ENCODE results near the gene NLRP14. TPM values are rescaled to one million over a fixed set of nuclear protein-coding genes. Genes with fewer than 3 reads are reported as not detected.

Gene NLRP14
- total RNA-seq (2022; extraction: Qiagen RNA extraction; ENCODE audit: low read depth): not detected in 5 replicates

GRCh38 chr11:7020183-7020917 lies at the start of gene NLRP14, which contains the start of gene ZNF214:
TSS of gene NLRP14 (plus strand) at chr11:7020479. CDS start at chr11:7038587, 18,108 bp downstream.
TSS of gene ZNF214 (minus strand) at chr11:7020346. CDS start at chr11:7002835, 17,511 bp downstream.

GRCh38 chr11:7088921-7089320 lies 68.6 kb downstream of the NLRP14 start, which contains the start of gene RBMXL2:
TSS of gene RBMXL2 (plus strand) at chr11:7088998. CDS start at chr11:7089121, 123 bp downstream.

Other genes starting within 250 kb of the NLRP14 start
- gene OR2AG2, start 248.5 kb upstream of the NLRP14 start, total RNA-seq (2022; extraction: Qiagen RNA extraction; ENCODE audit: low read depth): 0.05 to 0.09 TPM (median 0.06 TPM) in 3 of 5 replicates, not detected in the others
- not detected in 5 replicates for gene OR2AG1, start 237.5 kb upstream of the NLRP14 start, total RNA-seq (2022; extraction: Qiagen RNA extraction; ENCODE audit: low read depth)
- gene OR6A2, start 220.8 kb upstream of the NLRP14 start, total RNA-seq (2022; extraction: Qiagen RNA extraction; ENCODE audit: low read depth): not detected in 5 replicates
- gene OR10A5, start 174.8 kb upstream of the NLRP14 start, total RNA-seq (2022; extraction: Qiagen RNA extraction; ENCODE audit: low read depth): not detected in 5 replicates
- gene OR10A2, start 157.4 kb upstream of the NLRP14 start, total RNA-seq (2022; extraction: Qiagen RNA extraction; ENCODE audit: low read depth): not detected in 5 replicates
- not detected in 5 replicates for gene OR10A4, start 143.9 kb upstream of the NLRP14 start, total RNA-seq (2022; extraction: Qiagen RNA extraction; ENCODE audit: low read depth)
- gene OR2D2, start 128.0 kb upstream of the NLRP14 start, total RNA-seq (2022; extraction: Qiagen RNA extraction; ENCODE audit: low read depth): not detected in 5 replicates
- not detected in 5 replicates for gene OR2D3, start 99.5 kb upstream of the NLRP14 start, total RNA-seq (2022; extraction: Qiagen RNA extraction; ENCODE audit: low read depth)
- 1.0 to 1.5 TPM (median 1.3 TPM) in 5 replicates for gene ZNF215, start 94.1 kb upstream of the NLRP14 start, total RNA-seq (2022; extraction: Qiagen RNA extraction; ENCODE audit: low read depth)
- 0.53 to 1.9 TPM (median 0.95 TPM) in 5 replicates for gene ZNF214, start 133 bp upstream of the NLRP14 start, total RNA-seq (2022; extraction: Qiagen RNA extraction; ENCODE audit: low read depth)
- gene RBMXL2, start 68.5 kb downstream of the NLRP14 start, total RNA-seq (2022; extraction: Qiagen RNA extraction; ENCODE audit: low read depth): not detected in 5 replicates
- 0.13 to 0.25 TPM (median 0.17 TPM) in 5 replicates for gene SYT9, start 231.4 kb downstream of the NLRP14 start, total RNA-seq (2022; extraction: Qiagen RNA extraction; ENCODE audit: low read depth)

Measured in A549 treated with DMSO at 1 μM for 4 hours (cell line).